Raji (cell line): ENCODE measurements around the gene C4orf36.

ENCODE experiments used
- POLR2A ChIP-seq: IDR thresholded peaks from 2 replicates; pipeline ENCODE4 v1.6.1; 2011; ENCODE audit warnings: low read depth, low read length, control low read depth; ENCODE audit not compliant: insufficient read depth

The C4orf36 gene

DNA sequence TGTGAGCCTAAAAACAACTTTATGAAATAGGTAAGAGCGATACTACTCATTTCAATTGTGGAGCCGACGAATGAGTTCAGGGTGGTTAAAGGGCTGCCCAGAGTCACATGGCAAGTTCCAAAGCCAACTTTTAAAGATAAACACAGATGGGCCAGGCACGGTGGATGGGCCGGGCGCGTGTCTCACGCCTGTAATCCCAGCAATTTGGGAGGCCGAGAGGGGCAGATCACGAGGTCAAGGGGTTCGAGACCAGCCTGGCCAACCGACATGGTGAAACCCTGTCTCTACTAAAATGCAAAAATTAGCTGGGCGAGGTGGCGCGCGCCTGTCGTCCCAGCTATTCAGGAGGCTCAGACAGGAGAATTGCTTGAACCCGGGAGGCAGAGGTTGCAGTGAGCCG is 914 bp upstream of the C4orf36 start:
- no peak for TF ChIP-seq POLR2A

DNA sequence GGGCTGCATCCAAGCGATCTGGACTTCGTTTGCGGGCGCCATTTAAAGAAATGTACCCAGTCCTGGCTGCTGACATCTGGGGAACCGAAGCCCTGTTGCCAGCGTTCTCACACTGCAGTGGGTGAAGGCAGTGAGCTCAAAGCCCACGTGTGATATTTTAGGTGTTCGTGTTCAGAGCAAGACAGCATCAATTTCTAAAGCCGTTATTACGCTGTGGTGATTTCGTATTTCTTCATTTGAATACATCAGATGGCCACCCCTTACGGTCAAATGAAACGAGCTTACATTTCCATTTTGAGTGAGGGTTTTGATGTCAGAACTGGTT is 376 bp upstream of the C4orf36 start:
- no peak for TF ChIP-seq POLR2A

DNA sequence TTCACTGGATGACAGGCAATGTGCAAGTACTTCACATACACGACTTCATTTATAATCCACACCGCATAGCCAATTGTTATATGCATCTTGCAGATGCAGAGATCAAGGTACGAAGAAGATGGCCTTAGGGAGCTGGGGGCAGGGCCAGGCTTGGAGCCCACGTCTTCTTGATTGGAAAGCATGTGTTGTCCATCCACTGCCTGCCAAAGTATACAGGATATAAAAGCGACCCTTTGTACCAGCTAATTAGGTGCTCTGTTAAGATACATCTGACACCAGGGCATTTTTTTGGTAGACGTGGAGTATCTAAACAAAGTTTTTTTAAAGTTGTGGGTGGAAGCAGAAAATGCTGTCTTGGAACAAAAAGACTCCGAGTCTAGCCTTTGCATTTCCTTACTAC is 1.4 kb downstream of the C4orf36 start:
- no peak for TF ChIP-seq POLR2A

DNA sequence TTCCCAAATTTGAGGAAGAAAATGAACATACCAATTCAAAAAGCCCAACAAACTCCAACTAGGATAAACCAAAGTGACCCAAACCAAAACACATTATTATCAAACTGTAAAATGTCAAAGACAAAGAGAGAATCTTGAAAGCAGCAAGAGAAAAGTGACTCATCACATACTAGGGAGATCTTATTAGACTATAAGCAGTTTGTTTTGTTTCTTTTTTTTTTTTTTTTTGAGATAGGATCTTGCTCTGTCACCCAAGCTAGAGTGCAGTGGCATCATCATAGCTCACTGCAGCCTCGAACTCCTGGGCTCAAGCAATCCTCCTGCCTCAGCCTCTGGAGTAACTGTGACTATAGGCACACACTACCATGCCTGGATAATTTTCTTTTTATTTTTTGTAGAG is 12.6 kb downstream of the C4orf36 start:
- no peak for TF ChIP-seq POLR2A

DNA sequence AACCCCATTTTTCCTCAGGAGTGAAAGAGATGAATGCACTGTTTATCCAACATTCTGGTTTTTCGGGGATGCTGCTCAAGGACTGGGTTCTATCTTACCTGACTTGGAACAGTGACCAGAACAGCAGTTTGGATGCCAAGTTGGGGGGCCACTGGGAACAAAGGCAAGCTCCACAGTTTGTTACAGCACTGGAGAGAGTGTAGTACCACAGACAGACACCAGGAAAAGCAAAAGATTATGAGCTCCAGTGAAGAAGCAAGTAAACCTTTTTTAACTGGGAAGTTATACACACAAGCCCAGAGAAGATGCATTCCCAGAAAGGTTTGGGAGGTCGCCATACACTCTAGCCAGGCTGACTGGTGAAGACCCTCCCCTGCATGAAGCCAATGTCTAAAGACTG is 13.6 kb downstream of the C4orf36 start:
- no peak for TF ChIP-seq POLR2A

DNA sequence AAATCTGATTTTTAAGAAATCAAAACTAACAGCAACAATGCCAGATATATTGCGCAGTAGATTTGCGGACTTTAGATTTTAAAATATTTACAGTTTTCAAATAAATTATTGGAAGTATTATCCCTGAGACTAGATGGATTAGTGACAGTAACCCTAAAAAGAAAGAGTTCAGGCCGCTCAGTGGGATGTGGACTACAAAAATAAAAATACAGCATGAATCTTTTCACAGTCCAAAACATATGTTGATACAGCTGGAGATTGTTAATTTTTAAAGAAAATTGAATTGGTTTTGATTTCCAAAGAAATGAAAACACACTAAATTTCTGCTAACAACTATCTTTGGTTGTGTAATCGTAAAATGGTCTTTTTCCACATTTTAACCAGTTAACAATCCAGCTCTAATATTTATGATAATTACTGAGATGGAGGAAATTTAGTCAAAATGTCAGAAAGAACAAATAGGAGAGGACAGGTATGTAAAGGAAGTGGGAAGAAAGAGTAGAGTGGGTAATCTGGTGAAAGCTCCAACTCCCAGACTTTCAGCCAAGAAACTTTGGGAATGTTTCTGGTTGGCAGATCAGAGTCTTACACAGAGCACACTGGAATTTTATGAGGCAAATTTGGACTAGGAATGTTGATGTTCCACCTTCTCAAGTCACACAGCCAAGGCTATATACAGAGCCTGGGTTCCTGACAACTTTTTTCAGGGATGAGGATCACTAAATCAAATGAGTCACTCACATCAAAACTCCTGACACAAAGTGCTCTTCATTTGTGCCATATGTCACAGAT is 15.1 kb downstream of the C4orf36 start:
- TF ChIP-seq POLR2A, result no peak

DNA sequence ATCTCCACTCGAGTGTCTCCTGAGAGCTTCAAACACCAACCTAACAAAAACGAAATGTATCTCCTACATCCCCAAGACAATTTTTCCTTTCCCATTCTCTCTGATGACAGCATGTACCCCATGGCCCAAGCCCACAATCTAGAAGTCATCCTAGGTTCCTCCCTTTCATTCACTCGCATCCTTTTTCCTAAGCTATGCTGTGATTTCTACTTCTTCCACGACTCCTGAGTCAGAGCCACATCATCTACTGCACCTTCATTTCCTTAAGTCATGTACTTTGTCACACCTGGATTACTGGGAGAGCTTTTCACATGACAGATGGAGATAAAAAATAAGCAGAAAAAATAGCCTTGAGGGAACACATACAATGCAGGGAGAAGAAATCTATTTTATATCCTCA is 20.1 kb downstream of the C4orf36 start:
- TF ChIP-seq POLR2A, result no peak

DNA sequence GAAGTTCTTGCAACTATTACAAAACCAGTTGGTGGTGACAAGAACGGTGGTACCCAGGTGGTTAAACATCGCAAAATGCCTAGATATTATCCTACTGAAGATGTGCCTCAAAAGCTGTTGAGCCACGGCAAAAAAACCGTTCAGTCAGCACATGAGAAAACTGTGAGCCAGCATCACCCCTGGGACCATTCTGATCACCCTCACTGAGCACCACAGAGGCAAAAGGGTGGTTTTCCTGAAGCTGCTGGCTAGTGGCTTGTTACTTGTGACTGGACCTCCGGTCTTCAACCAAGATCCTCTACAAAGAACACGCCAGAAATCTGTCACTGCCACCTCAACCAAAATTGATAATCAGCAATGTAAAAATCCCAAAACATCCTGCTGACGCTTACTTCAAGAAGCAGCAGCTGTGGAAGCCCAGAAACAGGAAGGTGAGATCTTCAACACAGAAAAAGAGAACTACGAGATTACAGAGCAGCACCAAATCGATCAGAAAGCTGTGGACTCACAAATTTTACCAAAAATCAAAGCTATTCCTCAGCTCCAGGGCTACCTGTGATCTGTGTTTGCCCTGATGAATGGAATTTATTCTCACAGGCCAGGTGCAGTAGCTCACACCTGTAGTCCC is 21.7 kb downstream of the C4orf36 start:
- TF ChIP-seq POLR2A, result no peak

DNA sequence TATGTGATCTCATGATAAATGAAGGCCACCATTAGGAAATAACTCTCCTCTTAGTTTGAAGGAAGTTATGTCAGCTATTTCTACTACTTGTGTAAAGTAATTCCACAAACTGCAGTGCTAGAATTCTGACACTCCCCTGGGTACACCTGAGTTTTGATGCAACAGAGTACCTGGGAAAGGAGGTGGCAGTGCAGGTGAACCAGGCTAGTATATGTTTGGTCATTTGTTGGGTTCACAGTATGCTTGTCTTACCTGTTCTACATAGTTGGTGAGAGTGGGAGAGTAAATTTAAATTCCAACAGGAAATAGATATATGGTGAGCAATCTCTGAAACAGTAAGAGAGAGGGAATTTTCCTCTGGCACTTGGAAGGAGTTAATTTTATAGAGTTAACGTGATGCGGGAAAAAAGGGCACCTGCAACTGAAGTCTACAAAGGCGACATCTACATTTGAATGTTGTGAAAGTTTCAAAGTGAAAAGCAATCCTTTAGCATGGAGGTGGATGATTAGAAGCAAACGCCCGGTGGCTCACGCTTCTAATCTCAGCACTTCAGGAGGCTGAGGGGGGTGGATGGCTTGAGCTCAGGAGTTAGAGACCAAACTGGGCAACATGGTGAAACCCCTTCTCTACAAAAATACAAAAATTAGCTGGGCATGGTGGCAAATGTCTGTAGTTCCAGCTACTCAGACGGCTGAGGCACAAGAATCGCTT is 34.7 kb downstream of the C4orf36 start:
- no peak for TF ChIP-seq POLR2A

DNA sequence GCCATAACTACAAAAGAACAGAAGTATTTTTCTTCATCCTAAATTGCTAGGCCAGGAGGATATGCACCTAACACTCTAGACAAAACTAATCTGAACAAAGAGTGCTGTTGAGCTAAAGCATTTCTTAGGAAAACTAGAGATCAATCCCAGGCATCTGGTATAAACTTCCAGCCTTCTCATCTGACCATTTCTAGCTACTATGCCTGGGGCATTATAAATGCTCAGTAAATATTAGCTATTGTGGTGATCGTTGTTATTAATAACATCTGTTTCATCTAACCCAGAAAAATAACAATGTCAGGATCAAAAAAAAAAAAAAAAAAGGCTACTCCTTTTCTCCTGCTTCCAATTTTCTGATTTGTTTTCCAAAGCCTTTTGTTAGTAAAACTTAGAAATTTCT is 35.3 kb downstream of the C4orf36 start:
- TF ChIP-seq POLR2A, result no peak

DNA sequence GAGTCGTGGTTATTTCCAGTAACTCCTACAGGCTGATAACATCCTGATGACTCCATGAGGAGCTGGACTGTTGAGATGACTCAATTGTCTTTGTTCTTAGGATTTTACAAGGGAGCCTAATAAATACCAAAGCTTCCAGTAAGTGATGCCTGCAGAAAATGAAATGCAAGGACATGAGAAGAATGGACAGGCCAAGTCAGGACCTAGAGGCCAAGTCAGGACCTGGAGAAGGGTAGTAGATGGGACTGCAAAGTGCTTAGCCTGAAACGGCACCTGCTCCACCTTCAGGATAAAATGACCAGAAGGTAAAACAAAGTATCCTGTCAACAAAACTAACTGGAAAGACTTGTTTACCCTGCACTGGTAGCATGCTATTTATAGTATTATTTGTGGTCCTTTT is 36.6 kb downstream of the C4orf36 start:
- no peak for TF ChIP-seq POLR2A

DNA sequence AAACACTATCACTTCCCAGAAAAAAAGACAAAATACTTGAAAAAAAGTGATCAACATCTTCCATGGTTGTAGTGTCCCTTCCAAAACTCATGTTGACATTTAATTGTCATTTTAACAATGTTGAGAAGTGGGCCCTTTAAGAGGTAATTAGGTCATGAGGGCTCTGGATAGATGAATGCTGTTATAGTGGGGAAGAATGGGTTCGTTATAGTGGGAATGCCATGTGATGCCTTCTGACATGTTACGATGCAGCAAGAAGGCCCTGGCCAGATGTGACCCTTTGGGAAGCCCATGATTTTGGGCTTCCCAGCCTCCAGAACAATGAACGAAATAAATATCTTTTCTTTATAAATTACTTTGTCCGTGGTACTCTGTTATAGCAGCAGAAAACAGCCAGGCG is 39.0 kb downstream of the C4orf36 start:
- no peak for TF ChIP-seq POLR2A

DNA sequence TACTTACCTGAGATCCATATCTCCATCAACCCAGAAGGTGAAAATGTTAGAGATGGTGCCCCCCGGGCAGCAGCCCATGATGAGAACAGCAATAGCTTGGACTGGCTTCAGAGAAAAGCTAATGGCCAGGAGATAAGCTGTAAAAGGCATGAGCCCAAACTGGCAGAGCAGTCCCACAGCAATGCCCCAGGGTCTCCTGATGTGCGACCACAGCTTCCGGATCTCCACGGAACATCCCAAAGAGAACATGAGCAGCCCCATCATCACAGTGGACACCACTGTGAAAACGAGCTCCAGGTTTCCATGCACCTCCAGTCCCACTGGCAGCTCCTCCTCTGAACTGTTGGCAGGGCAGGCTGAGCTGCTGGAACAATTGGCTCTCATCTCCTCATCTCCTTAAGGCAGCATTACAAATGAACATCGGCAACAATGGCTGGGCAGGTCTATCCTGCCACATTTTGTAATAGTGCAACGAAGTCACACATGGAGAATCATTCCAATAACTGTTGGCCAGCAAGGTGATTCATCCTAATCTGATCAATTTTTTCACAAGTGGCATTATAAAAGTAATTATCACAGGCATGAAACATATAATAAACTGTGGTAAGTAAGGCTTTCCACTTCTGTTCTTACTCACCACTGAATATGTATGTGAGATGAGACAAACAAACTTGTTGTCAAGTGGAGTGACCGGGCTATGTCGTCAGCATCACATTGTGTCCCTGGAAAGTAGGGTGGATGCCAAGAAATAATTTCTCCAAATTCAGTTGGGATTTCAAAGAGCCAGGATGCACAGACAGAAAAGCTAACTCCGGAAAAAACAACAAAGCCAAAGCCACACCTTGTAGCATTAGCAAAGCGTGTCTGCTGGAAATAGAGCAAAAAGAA is 43.2 kb downstream of the C4orf36 start, which contains the start of gene SLC10A6:
Gene SLC10A6, minus strand, starts transcription at position 653 of the 888 bp plus-strand sequence. Its CDS starts 269 bp downstream, at position 384.
- TF ChIP-seq POLR2A, result no peak

DNA sequence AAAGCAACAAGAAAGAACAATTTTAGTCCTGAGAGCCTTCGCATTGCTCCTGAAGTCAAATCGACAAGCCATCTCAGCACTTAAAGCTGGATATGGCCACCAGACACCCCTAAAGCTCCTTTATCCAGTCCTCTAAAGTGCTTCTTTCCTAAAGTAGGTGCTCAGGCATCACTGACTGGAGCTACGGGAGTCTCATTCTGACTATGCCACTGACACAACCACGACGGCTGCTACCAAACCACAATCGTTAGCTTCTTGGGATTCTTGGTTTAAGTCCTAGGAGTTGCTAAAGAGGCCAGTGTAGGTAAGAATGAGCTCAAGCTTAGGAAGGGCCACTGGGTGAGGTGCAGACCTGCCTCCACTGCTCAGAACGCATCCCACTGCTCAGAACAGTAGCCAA is 44.1 kb downstream of the C4orf36 start:
- TF ChIP-seq POLR2A, result no peak

DNA sequence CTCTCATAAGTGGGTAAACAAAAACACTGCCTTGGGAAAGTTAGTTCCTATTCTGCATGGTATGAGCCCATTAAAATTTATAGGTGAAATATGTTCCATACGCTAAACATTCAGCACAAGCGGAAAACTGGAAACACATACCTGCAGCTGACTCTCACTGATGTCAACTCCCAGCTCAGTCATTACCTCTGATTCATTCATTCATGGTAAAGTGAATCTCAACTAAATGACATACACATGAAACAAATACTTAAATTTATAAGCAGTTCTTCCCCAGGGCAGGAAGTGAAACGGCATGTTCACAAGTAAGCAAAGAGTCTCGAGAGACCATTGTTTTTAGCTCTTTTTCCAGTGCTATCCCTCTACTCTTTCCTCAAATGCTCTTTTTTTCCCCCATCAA is 44.7 kb downstream of the C4orf36 start:
- TF ChIP-seq POLR2A, result no peak
